Panc1 (cell line): Measurements from ENCODE around the gene CIB4. TPM values are rescaled to one million over a fixed set of nuclear protein-coding genes. Genes with fewer than 3 reads are reported as not detected.

Experiments used
- ATAC-seq: fragments of 200-7000 bp; cut with Tn5 transposase; 2 replicates; pipeline ENCODE4 v1.9.1; 2020; ENCODE audit warnings: mild to moderate bottlenecking, moderate library complexity
- BruUV-seq: library from RNA; stranded (reverse); fragments of 400-500 nt; replicated peaks from 2 replicates; lab custom pipeline; 2021; lab: Mats Ljungman, UMichigan
- CTCF ChIA-PET: fragments of 300-600 bp; sonication (Branson Sonifier 250); formaldehyde crosslinking; loops from one replicate; lab custom pipeline; 2022; ENCODE audit warnings: antibody characterized with exemption; lab: Charles Lee
- POLR2A ChIA-PET: fragments of 300-600 bp; sonication (Branson Sonifier 250); formaldehyde crosslinking; loops from one replicate; lab custom pipeline; 2022; ENCODE audit warnings: antibody characterized with exemption; lab: Charles Lee
- DNase-seq: peaks from one replicate; pipeline ENCODE4 v3.0.0-alpha.2; 2010; ENCODE audit warnings: low read depth, low spot score
- H3K27ac ChIP-seq: 2 replicates; pipeline ENCODE4 v1.5.1; 2011; ENCODE audit warnings: mild to moderate bottlenecking, low read length, inconsistent platforms
- H3K27me3 ChIP-seq: fragments of 200-500 bp; sonication (Bioruptor generic); 2 replicates; pipeline ENCODE4 v1.6.0; 2014; ENCODE audit warnings: low read length, inconsistent platforms; ENCODE audit not compliant: control insufficient read depth, insufficient read depth
- H3K36me3 ChIP-seq: fragments of 200-500 bp; sonication (Bioruptor generic); 2 replicates; pipeline ENCODE4 v1.5.1; 2014; ENCODE audit warnings: inconsistent platforms, mild to moderate bottlenecking, low read length, moderate library complexity; ENCODE audit not compliant: control insufficient read depth, insufficient read depth
- H3K4me1 ChIP-seq: 2 replicates; pipeline ENCODE4 v1.5.1; 2011; ENCODE audit warnings: inconsistent platforms, mild to moderate bottlenecking, low read length, moderate library complexity; ENCODE audit not compliant: control insufficient read depth, insufficient read depth
- H3K4me3 ChIP-seq, 2 experiments: 2 replicates each; pipeline ENCODE4 v1.5.1; 2011 to 2012; ENCODE audit warnings: low read depth in 2 of 2, low read length in 2 of 2, mild to moderate bottlenecking in 2 of 2, inconsistent platforms in 1 of 2, moderate library complexity in 1 of 2
- H3K9me3 ChIP-seq: fragments of 200-500 bp; sonication (Bioruptor generic); 2 replicates; pipeline ENCODE4 v1.5.1; 2014; ENCODE audit warnings: low read depth, mild to moderate bottlenecking, inconsistent platforms, low read length, moderate library complexity; ENCODE audit not compliant: control insufficient read depth, insufficient read depth
- CTCF ChIP-seq: fragments of 450-650 bp; IDR thresholded peaks from 2 replicates; pipeline ENCODE4 v1.5.1; 2017; ENCODE audit warnings: mild to moderate bottlenecking
- POLR2AphosphoS5 ChIP-seq: IDR thresholded peaks from 2 replicates; pipeline ENCODE4 v1.6.1; 2012; ENCODE audit warnings: mild to moderate bottlenecking, low read depth, low read length, moderate library complexity
- REST ChIP-seq, 2 experiments: IDR thresholded peaks; 2 replicates each; pipeline ENCODE4 v1.6.1; 2011 to 2012; ENCODE audit warnings: low read depth in 2 of 2, control low read depth in 1 of 2, low read length in 1 of 2, mild to moderate bottlenecking in 1 of 2, moderate library complexity in 1 of 2; ENCODE audit not compliant: insufficient read depth in 1 of 2
- SIN3A ChIP-seq: IDR thresholded peaks from 2 replicates; pipeline ENCODE4 v1.6.1; 2012; ENCODE audit warnings: low read depth, mild to moderate bottlenecking, low read length, moderate library complexity, borderline replicate concordance; ENCODE audit not compliant: insufficient read depth
- TCF7L2 ChIP-seq: IDR thresholded peaks from 2 replicates; pipeline ENCODE4 v1.6.1; 2011; ENCODE audit warnings: mild to moderate bottlenecking, low read depth, low read length, inconsistent platforms
- in situ Hi-C: cut with HindIII; loops from 2 replicates; pipeline ENCODE4 v1.10.0; 2016; ENCODE audit warnings: low sequenced_read_pairs, low pct_unique_long_range_greater_than_20kb
- intact Hi-C: fragments of 100-400 bp; cut with micrococcal nuclease; formaldehyde crosslinking; loops from one replicate; pipeline ENCODE4 v1.10.0; 2022; ENCODE audit not compliant: unreplicated experiment
- total RNA-seq: library from RNA; stranded (reverse); gene quantifications from one replicate; pipeline ENCODE4 v1.2.1, GENCODE V29; 2021; ENCODE audit not compliant: unreplicated experiment

The CIB4 gene
- total RNA-seq, 1 experiment from 2014 or later: 0.33 TPM

DNA sequence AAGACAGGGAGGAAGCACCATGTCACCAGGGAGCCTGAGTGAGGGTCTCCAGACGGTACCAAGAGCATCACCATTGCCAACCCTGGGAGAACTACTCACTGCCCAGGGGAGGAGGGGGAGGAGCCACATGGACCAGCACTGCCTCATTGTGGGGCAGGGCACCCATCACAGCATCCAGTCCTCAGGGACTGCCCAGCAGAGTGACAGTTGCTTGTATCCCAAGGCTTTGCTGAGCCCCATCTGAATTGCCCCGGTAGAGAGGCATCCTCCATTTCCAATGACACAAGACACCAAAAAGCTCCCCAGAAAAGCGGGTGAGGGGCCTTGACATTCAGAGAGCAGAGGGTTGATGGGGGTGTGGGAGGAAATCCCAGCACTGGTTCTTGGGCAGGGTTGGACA is 6.8 kb upstream of the CIB4 start:
- Histone ChIP-seq H3K36me3 (no peaks in the 10 kb centered on the region), H3K27me3 (peaks cover 2% of the 10 kb centered on the region), H3K9me3 (no peaks in the 10 kb centered on the region), H3K4me1 (no peaks in the 10 kb centered on the region), H3K4me3 (no peak overlapping the region), H3K27ac (no peak overlapping the region)
- POLR2A ChIA-PET: no interaction called here
- CTCF ChIA-PET: no interaction called here
- ATAC-seq: peak; percentile 57
- TF ChIP-seq SIN3A: no peak
- TF ChIP-seq REST (IDR thresholded peaks at IDR 0.05; ENCODE audit: insufficient read depth in 1 of 2, low read depth in 2 of 2, low read length in 1 of 2): no peak
- no peak for TF ChIP-seq POLR2AphosphoS5
- TF ChIP-seq TCF7L2: no peak
- no peak for TF ChIP-seq CTCF
- no TSS peak for BruUV-seq
- intact Hi-C loops: no loop called here
- in situ Hi-C loops: no loop called here
- no peak for DNase-seq

DNA sequence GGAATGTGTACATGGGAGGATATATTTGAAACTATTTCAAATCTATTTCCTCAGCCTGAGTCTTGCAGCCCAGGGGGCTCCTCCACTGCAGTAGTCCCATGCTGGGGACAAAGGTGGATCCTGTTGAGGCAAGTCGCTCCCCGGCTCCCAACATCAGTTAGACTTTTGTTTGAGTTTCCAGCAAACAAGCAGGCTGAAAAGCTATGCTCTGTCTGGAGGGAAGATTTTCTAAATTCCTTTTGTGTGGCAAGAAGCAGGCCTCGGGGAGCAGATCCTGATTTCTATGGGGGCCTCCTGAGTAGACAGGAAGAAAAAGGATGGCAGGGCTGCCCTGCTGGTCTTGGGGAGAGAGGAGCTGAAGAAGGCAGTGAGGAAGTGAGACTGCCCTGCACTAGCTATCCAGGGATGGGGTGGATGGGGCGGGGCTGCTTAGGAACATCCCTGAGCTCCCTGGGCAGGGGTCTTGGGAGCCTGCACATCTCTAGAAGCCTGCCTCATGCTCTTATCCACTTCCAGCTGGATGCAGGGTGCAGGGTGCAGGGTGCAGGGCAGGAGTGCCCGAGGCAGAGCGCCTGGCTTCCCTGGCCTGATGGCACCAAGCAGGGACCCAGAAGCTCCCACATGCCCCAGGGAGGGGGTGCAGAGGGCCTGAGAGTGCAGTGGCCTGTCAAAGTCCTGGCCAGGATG is 6.0 kb upstream of the CIB4 start:
- TF ChIP-seq REST (IDR thresholded peaks at IDR 0.05; ENCODE audit: insufficient read depth in 1 of 2, low read depth in 2 of 2, low read length in 1 of 2) (no peak), POLR2AphosphoS5 (no peak), TCF7L2 (no peak), CTCF (no peak)
- intact Hi-C loops: no loop called here
- BruUV-seq: no TSS peak
- ChIA-PET POLR2A (no interaction called here), CTCF (no interaction called here)
- peaks cover 2% of the 10 kb centered on the region for H3K27me3 ChIP-seq
- H3K9me3 ChIP-seq: no peaks in the 10 kb centered on the region
- DNase-seq (no peak), ATAC-seq (no peak)
- H3K4me1 ChIP-seq: no peaks in the 10 kb centered on the region
- H3K4me3 ChIP-seq: no peak overlapping the region
- H3K36me3 ChIP-seq: no peaks in the 10 kb centered on the region
- in situ Hi-C loops: no loop called here
- no peak overlapping the region for H3K27ac ChIP-seq
